ENCODE data around the gene CAMSAP1. TPM values are rescaled to one million over a fixed set of nuclear protein-coding genes. Genes with fewer than 3 reads are reported as not detected.

The CAMSAP1 gene
- total and polyA plus RNA-seq, 4 donors: 5.0 to 29.8 (median 15.1) TPM

- no peak for ATAC-seq (ENCODE audit: insufficient read depth, low FRiP score)
- no peak overlapping the region for H3K9ac ChIP-seq (ENCODE audit: insufficient read depth in 1 of 2, low read length in 2 of 2)
These were observed 20.1 kb upstream of the CAMSAP1 start for GRCh38 chr9:135927195-135928013.

GRCh38 chr9:135926402-135927194 is 19.3 kb upstream of the CAMSAP1 start:
- ATAC-seq (ENCODE audit: insufficient read depth, low FRiP score) (peak; percentile 78), DNase-seq (no peak)
- no peak for TF ChIP-seq CTCF (IDR thresholded peaks at IDR 0.05; ENCODE audit: control extremely low read depth, extremely low read depth)
- WGBS, 2 donors: 54 to 64% methylated on average over 27 of the region's 27 CpGs
- H3K9me3 ChIP-seq (ENCODE audit: control insufficient read depth in 4 of 4, insufficient read depth in 3 of 4, low read length in 3 of 4): no peaks in the 10 kb centered on the region
- peaks cover 0 to 5% (median 0%) of the 10 kb centered on the region in 5 donors for H3K4me1 ChIP-seq (ENCODE audit: control insufficient read depth in 5 of 5, insufficient read depth in 5 of 5, low read length in 5 of 5)
- no peaks in the 10 kb centered on the region for H3K27me3 ChIP-seq (ENCODE audit: control insufficient read depth in 3 of 3, insufficient read depth in 3 of 3, low read length in 2 of 3)
- H3K9ac ChIP-seq (ENCODE audit: insufficient read depth in 1 of 2, low read length in 2 of 2): no peak overlapping the region
- peaks cover 0 to 23% (median 2%) of the 10 kb centered on the region in 4 donors for H3K36me3 ChIP-seq (ENCODE audit: control insufficient read depth in 4 of 4, insufficient read depth in 4 of 4, low read length in 4 of 4)
- H3K27ac ChIP-seq (ENCODE audit: low read depth in 1 of 2, low read length in 1 of 2): no peak overlapping the region
- H3K4me3 ChIP-seq: no peak overlapping the region

More at GRCh38 chr9:135927195-135928013, 20.1 kb upstream of the CAMSAP1 start:
- H3K4me3 ChIP-seq: no peak overlapping the region
- H3K36me3 ChIP-seq (ENCODE audit: control insufficient read depth in 4 of 4, insufficient read depth in 4 of 4, low read length in 4 of 4): peaks cover 0 to 24% (median 2%) of the 10 kb centered on the region in 4 donors
- no peaks in the 10 kb centered on the region for H3K9me3 ChIP-seq (ENCODE audit: control insufficient read depth in 4 of 4, insufficient read depth in 3 of 4, low read length in 3 of 4)
- no peaks in the 10 kb centered on the region for H3K27me3 ChIP-seq (ENCODE audit: control insufficient read depth in 3 of 3, insufficient read depth in 3 of 3, low read length in 2 of 3)
- H3K27ac ChIP-seq (ENCODE audit: low read depth in 1 of 2, low read length in 1 of 2): no peak overlapping the region
- WGBS, 2 donors: 89 to 90% methylated on average over 25 of the region's 25 CpGs
- peaks cover 0 to 5% (median 0%) of the 10 kb centered on the region in 5 donors for H3K4me1 ChIP-seq (ENCODE audit: control insufficient read depth in 5 of 5, insufficient read depth in 5 of 5, low read length in 5 of 5)
- no peak for DNase-seq
- TF ChIP-seq CTCF (IDR thresholded peaks at IDR 0.05; ENCODE audit: control extremely low read depth, extremely low read depth): no peak

GRCh38 chr9:135925496-135926133 is 18.3 kb upstream of the CAMSAP1 start:
- Histone ChIP-seq H3K9ac (ENCODE audit: insufficient read depth in 1 of 2, low read length in 2 of 2) (no peak overlapping the region), H3K4me3 (no peak overlapping the region), H3K36me3 (ENCODE audit: control insufficient read depth in 4 of 4, insufficient read depth in 4 of 4, low read length in 4 of 4) (peaks cover 0 to 14% (median 2%) of the 10 kb centered on the region in 4 donors), H3K27ac (ENCODE audit: low read depth in 1 of 2, low read length in 1 of 2) (no peak overlapping the region), H3K9me3 (ENCODE audit: control insufficient read depth in 4 of 4, insufficient read depth in 3 of 4, low read length in 3 of 4) (no peaks in the 10 kb centered on the region), H3K27me3 (ENCODE audit: control insufficient read depth in 3 of 3, insufficient read depth in 3 of 3, low read length in 2 of 3) (no peaks in the 10 kb centered on the region), H3K4me1 (ENCODE audit: control insufficient read depth in 5 of 5, insufficient read depth in 5 of 5, low read length in 5 of 5) (peaks cover 0 to 5% (median 0%) of the 10 kb centered on the region in 5 donors)
- TF ChIP-seq CTCF (IDR thresholded peaks at IDR 0.05; ENCODE audit: control extremely low read depth, extremely low read depth): no peak
- no peak for ATAC-seq (ENCODE audit: insufficient read depth, low FRiP score)
- DNase-seq: no peak
- 93 to 96% methylated on average over 19 of the region's 19 CpGs for WGBS, 2 donors

Data from lung (tissue), 12 donors.